Hepatocyte (in vitro differentiated cells): ENCODE data around the gene SCAMP2.

Experiments
- CTCF ChIP-seq: fragments of 200-600 bp; sonication (generic); IDR thresholded peaks from 2 replicates; pipeline ENCODE4 v1.5.1; 2016; ENCODE audit warnings: antibody characterized with exemption, mild to moderate bottlenecking; ENCODE audit not compliant: poor library complexity
- EZH2 ChIP-seq: fragments of 200-600 bp; sonication (generic); IDR thresholded peaks from 2 replicates; pipeline ENCODE4 v1.6.1; 2016; ENCODE audit warnings: antibody characterized with exemption, mild to moderate bottlenecking, borderline replicate concordance

GRCh38 chr15:74889883-74890664, 16.9 kb upstream of the SCAMP2 start, which contains the start of gene MPI:
- TF ChIP-seq EZH2 (no peak), CTCF (no peak)
